HepG2 (cell line): ENCODE results near the gene GPN2. TPM values are rescaled to one million over a fixed set of nuclear protein-coding genes. Genes with fewer than 3 reads are reported as not detected.
A peak's percentile ranks its signal among the peaks of the same experiment; 100 is the strongest.

ENCODE experiments used
- DR1 ChIP-seq: sonication (generic); formaldehyde crosslinking; IDR thresholded peaks from 2 replicates; pipeline ENCODE4 v1.8.0; 2021; ENCODE audit warnings: mild to moderate bottlenecking, missing genetic modification reagents, inconsistent platforms
- FOXP1 ChIP-seq, 2 experiments: fragments of 450-650 bp in 1 of 2; IDR thresholded peaks; 2 replicates each; pipeline ENCODE4 v1.6.1; 2017 to 2018; ENCODE audit warnings: antibody characterized with exemption in 1 of 2
- HNF4G ChIP-seq, 2 experiments: sonication (generic) in 1 of 2; formaldehyde crosslinking in 1 of 2; IDR thresholded peaks; 2 replicates each; pipeline versions ENCODE4 v1.4.0 to v1.6.1; 2011 to 2020; ENCODE audit warnings: borderline replicate concordance in 2 of 2, low read depth in 2 of 2, mild to moderate bottlenecking in 2 of 2, low read length in 1 of 2, missing genetic modification reagents in 1 of 2, moderate library complexity in 1 of 2
- HOXD1 ChIP-seq: sonication (generic); formaldehyde crosslinking; IDR thresholded peaks from 2 replicates; pipeline ENCODE4 v1.5.0; 2020; ENCODE audit warnings: missing genetic modification reagents
- KAT7 ChIP-seq: IDR thresholded peaks from 2 replicates; pipeline ENCODE4 v1.6.1; 2018; ENCODE audit warnings: borderline replicate concordance, missing compliant biosample characterization
- MAFG ChIP-seq: sonication (generic); formaldehyde crosslinking; IDR thresholded peaks from 2 replicates; pipeline ENCODE4 v1.5.1; 2020; ENCODE audit warnings: mild to moderate bottlenecking, missing genetic modification reagents
- MAX ChIP-seq: IDR thresholded peaks from 2 replicates; pipeline ENCODE4 v1.6.1; 2012; ENCODE audit warnings: inconsistent platforms
- MTERF4 ChIP-seq: sonication (generic); formaldehyde crosslinking; IDR thresholded peaks from 2 replicates; pipeline ENCODE4 v1.8.0; 2023; ENCODE audit warnings: mild to moderate bottlenecking, missing genetic modification reagents
- REXO4 ChIP-seq: sonication (generic); formaldehyde crosslinking; IDR thresholded peaks from 2 replicates; pipeline ENCODE4 v1.8.0; 2022; ENCODE audit warnings: missing genetic modification reagents, mild to moderate bottlenecking, borderline replicate concordance
- RFXAP ChIP-seq: sonication (generic); formaldehyde crosslinking; IDR thresholded peaks from 2 replicates; pipeline ENCODE4 v1.4.0; 2020; ENCODE audit warnings: missing genetic modification reagents, borderline replicate concordance
- SNAPC2 ChIP-seq: sonication (generic); formaldehyde crosslinking; IDR thresholded peaks from 2 replicates; pipeline ENCODE4 v1.8.1; 2022; ENCODE audit warnings: mild to moderate bottlenecking, missing genetic modification reagents
- TARDBP ChIP-seq: sonication (generic); formaldehyde crosslinking; IDR thresholded peaks from 2 replicates; pipeline ENCODE4 v1.8.0; 2022; ENCODE audit warnings: mild to moderate bottlenecking, missing genetic modification reagents
- TBX2 ChIP-seq: sonication (generic); formaldehyde crosslinking; IDR thresholded peaks from 2 replicates; pipeline ENCODE4 v1.5.0; 2020; ENCODE audit warnings: missing genetic modification reagents, mild to moderate bottlenecking, borderline replicate concordance
- TEAD2 ChIP-seq: sonication (generic); formaldehyde crosslinking; IDR thresholded peaks from 2 replicates; pipeline ENCODE4 v1.9.0; 2021; ENCODE audit warnings: missing genetic modification reagents
- TEAD3 ChIP-seq: optimal IDR thresholded peaks from 2 replicates; pipeline ENCODE3; 2016; ENCODE audit warnings: borderline replicate concordance
- XRCC5 ChIP-seq: fragments of 200-400 bp; formaldehyde crosslinking; optimal IDR thresholded peaks from 2 replicates; pipeline ENCODE3; 2017; ENCODE audit warnings: mild to moderate bottlenecking, low read length
- ZBTB21 ChIP-seq: sonication (generic); formaldehyde crosslinking; IDR thresholded peaks from 2 replicates; pipeline ENCODE4 v1.4.0; 2020; ENCODE audit warnings: missing genetic modification reagents
- ZFX ChIP-seq: sonication (generic); formaldehyde crosslinking; IDR thresholded peaks from 2 replicates; pipeline ENCODE4 v1.4.0; 2020; ENCODE audit warnings: mild to moderate bottlenecking, low read depth, missing genetic modification reagents, moderate library complexity
- ZNF543 ChIP-seq: sonication (generic); formaldehyde crosslinking; IDR thresholded peaks from 2 replicates; pipeline ENCODE4 v1.4.0; 2020; ENCODE audit warnings: mild to moderate bottlenecking, missing genetic modification reagents
- ZNF556 ChIP-seq: sonication (generic); formaldehyde crosslinking; IDR thresholded peaks from 2 replicates; pipeline ENCODE4 v1.4.0; 2020; ENCODE audit warnings: mild to moderate bottlenecking, missing genetic modification reagents, borderline replicate concordance
- ZNF563 ChIP-seq: sonication (generic); formaldehyde crosslinking; IDR thresholded peaks from 2 replicates; pipeline ENCODE4 v1.8.0; 2022; ENCODE audit warnings: mild to moderate bottlenecking, moderate library complexity, missing genetic modification reagents
- ZNF572 ChIP-seq: sonication (generic); formaldehyde crosslinking; IDR thresholded peaks from 2 replicates; pipeline ENCODE4 v1.5.1; 2020; ENCODE audit warnings: mild to moderate bottlenecking, missing genetic modification reagents
- ZNF660 ChIP-seq: sonication (generic); formaldehyde crosslinking; IDR thresholded peaks from 2 replicates; pipeline ENCODE4 v1.5.1; 2020; ENCODE audit warnings: mild to moderate bottlenecking, low read depth, missing genetic modification reagents, borderline replicate concordance
- ZNF768 ChIP-seq: sonication (generic); formaldehyde crosslinking; IDR thresholded peaks from 2 replicates; pipeline ENCODE4 v1.4.0; 2020; ENCODE audit warnings: missing genetic modification reagents
- polyA plus RNA-seq, 8 experiments: library from polyadenylated mRNA; depleted of rRNA in 3 of 8; stranded (reverse) in 7 of 8; unstranded in 1 of 8; fragments of >200 nt; fragmentation: Illumina TruSeq in 4 of 8; extraction: Trizol in 4 of 8; gene quantifications; 2 replicates each; pipeline versions ENCODE4 v1.2.1 to v1.2.3, GENCODE V29; 2011 to 2016; ENCODE audit warnings: low read depth in 4 of 8, missing spikeins in 1 of 8, mixed read lengths in 1 of 8; ENCODE audit not compliant: insufficient read depth in 1 of 8
- total RNA-seq, 5 experiments: library from RNA; depleted of rRNA; stranded (reverse); fragments of >200 nt; fragmentation: Illumina TruSeq; extraction: Trizol; gene quantifications; 2 replicates each; pipeline ENCODE4 v1.2.3, GENCODE V29; 2016; ENCODE audit warnings: low read depth in 1 of 5
- TF ChIP-seq, protein P1 (sequence below): sonication (generic); formaldehyde crosslinking; IDR thresholded peaks from 2 replicates; pipeline ENCODE4 v1.4.0; 2020; ENCODE audit warnings: missing genetic modification reagents
- TF ChIP-seq, protein P2 (sequence below): sonication (generic); formaldehyde crosslinking; IDR thresholded peaks from 2 replicates; pipeline ENCODE4 v1.9.0; 2021; ENCODE audit warnings: missing genetic modification reagents, mild to moderate bottlenecking, borderline replicate concordance

The GPN2 gene
- total and polyA plus RNA-seq, 2 of the 13 experiments (the other 11 are each of a cell fraction or from before 2014, with no cell fraction given), result 19.3 to 38.9 TPM

- TF ChIP-seq HNF4G (IDR thresholded peaks at IDR 0.05; ENCODE audit: borderline replicate concordance, low read depth, low read length) (no peak), HNF4G (CRISPR knock-in tag; IDR thresholded peaks at IDR 0.05; ENCODE audit: borderline replicate concordance, low read depth) (peak; percentile 67), TEAD2 (CRISPR knock-in tag) (no peak), TBX2 (CRISPR knock-in tag) (peak; percentile 82), ZBTB21 (no peak), TARDBP (peak; percentile 74), DR1 (peak; percentile 67), RFXAP (CRISPR knock-in tag) (0 out of 2 replicates have a peak, but pooled peaks have one; percentile 63), MAX (peak; percentile 74), ZNF563 (CRISPR knock-in tag) (peak; percentile 94), MAFG (no peak), REXO4 (CRISPR knock-in tag) (no peak; the same call in 1 of the 2 replicates), FOXP1 (IDR thresholded peaks at IDR 0.05) (no peak), FOXP1 (CRISPR knock-in tag; IDR thresholded peaks at IDR 0.05) (no peak), ZNF660 (CRISPR knock-in tag) (no peak; the same call in 1 of the 2 replicates), ZNF572 (CRISPR knock-in tag) (peak; percentile 48; the same call in 1 of the 2 replicates), KAT7 (CRISPR knock-in tag) (peak; percentile 93; the same call in 1 of the 2 replicates), ZNF768 (CRISPR knock-in tag) (peak; percentile 43; the same call in 1 of the 2 replicates), MTERF4 (peak; percentile 76; the same call in 1 of the 2 replicates), ZNF543 (CRISPR knock-in tag) (peak; percentile 83), TEAD3 (peak; percentile 35), XRCC5 (no peak), HOXD1 (CRISPR knock-in tag) (0 out of 2 replicates have a peak, but pooled peaks have one; percentile 3), ZNF556 (CRISPR knock-in tag) (peak; percentile 96), ZFX (peak; percentile 98), SNAPC2 (0 out of 2 replicates have a peak, but pooled peaks have one; percentile 52)
- TF ChIP-seq, protein P1, sequence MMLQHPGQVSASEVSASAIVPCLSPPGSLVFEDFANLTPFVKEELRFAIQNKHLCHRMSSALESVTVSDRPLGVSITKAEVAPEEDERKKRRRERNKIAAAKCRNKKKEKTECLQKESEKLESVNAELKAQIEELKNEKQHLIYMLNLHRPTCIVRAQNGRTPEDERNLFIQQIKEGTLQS, result 0 out of 2 replicates have a peak, but pooled peaks have one; percentile 40
- TF ChIP-seq, protein P2, sequence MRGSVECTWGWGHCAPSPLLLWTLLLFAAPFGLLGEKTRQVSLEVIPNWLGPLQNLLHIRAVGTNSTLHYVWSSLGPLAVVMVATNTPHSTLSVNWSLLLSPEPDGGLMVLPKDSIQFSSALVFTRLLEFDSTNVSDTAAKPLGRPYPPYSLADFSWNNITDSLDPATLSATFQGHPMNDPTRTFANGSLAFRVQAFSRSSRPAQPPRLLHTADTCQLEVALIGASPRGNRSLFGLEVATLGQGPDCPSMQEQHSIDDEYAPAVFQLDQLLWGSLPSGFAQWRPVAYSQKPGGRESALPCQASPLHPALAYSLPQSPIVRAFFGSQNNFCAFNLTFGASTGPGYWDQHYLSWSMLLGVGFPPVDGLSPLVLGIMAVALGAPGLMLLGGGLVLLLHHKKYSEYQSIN (CRISPR knock-in tag), result no peak
These were observed at the start of gene GPN2 (continued) for GRCh38 chr1:26889551-26890466.
